HL-60/S4 (cell line): ENCODE results near the gene ATP11A.
"Not testable (repeated sequence)": the region's sequence is repeated elsewhere in the genome, so short reads cannot be mapped to it uniquely, and the experiment has no call there.

Experiments
- in situ Hi-C: fragments of 300-500 bp; cut with MboI; formaldehyde crosslinking; loops from 2 replicates; pipeline ENCODE4 v1.14.3; 2022; ENCODE audit warnings: low sequenced_read_pairs

ATP11A gene

DNA sequence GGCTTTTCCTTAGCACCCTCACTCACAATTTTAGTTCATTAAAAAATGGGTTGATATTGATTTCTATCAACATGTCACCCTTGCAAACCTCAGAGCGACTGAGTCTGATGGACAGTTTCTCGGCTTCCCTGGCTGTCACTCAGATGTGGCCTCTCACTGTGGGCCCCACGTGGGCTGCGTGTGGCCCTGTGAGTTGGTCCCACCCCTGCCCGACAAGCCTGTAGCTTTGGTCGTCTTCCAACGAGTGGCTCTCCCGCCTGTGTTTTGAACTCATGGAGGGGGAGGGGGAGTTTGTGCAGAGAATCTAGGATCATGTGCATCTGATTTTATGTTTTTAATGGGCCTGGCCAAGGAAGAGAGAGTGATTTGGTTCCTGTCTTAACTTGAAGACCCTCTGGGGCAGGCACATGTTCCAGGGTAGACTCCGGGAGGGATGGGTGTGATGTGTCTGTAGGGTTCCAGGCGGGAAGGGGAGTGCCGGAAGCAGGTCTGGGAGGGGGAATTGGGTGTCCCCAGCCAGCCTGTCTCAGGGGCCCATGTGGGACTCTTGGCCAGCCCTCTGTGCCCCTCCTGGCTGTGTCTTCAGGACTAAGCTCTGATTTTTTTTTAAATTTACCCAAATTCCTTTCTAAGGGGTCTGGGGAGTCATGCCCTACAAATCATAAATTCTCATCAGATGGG is 18.9 kb downstream of the ATP11A start:
- in situ Hi-C loops: no loop called here

DNA sequence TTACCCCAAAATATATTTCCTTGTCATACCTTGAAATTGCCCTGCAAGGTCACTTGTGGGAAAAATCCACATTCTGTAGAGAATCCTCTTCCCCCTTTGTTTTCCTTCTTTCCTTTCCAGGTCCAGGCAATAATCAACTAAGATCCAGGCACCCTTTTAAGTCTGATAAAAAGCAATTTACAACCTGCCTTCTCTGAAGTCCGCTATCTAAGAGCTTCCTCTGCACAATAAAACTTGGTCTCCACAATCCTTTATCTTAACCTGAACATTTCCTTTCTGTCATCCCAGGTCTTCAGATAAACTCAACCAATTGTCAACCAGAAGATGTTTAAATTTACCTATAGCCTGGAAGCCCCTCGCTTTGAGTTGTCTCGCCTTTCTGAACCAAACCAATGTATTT is 19.5 kb downstream of the ATP11A start:
- in situ Hi-C loops: not testable (repeated sequence)

- in situ Hi-C loops: no loop called here
Measured at GRCh38 chr13:112709825-112710783, 20.3 kb downstream of the ATP11A start.

- in situ Hi-C loops: no loop called here
Measured at GRCh38 chr13:112710855-112711527, 21.2 kb downstream of the ATP11A start.

- in situ Hi-C loops: no loop called here
Measured at GRCh38 chr13:112711528-112712265, 21.9 kb downstream of the ATP11A start.

DNA sequence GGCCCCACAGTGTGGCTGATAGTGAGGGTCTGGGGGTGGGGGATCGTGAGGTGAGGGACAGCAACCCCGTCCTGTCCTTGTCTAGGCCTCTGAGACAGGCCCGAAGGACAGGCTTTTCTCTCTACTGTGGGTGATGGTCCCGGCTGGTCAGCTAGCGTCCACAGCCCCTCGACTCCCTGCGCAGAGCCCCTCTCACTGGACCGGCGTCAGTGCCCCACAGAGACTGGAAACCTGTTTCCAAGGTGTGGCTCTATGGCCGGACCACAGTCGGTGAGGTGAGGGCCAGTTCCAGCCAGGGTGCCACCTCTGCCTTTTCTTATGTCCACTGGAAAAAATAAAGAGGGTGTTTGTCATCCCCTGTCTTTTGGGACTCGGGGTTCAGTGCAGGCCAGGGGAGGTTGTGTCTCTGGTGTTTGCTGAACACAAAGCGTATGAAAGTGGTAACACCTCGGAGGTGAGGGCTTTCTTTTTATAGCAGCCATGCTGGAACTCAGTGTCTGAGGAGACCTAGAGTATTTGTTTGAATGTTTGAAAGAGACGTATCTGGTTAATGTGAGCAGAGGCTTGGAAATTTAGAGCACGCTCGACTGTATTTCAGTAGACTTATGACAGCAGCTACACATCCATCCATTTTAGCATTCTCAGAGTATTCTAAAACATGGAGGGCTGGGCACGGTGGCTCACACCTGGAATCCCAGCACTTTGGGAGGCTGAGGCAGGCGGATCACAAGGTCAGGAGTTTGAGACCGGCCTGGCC is 22.8 kb downstream of the ATP11A start:
- in situ Hi-C loops: no loop called here

- in situ Hi-C loops: no loop called here
Measured at GRCh38 chr13:112713517-112714253, 23.8 kb downstream of the ATP11A start.

DNA sequence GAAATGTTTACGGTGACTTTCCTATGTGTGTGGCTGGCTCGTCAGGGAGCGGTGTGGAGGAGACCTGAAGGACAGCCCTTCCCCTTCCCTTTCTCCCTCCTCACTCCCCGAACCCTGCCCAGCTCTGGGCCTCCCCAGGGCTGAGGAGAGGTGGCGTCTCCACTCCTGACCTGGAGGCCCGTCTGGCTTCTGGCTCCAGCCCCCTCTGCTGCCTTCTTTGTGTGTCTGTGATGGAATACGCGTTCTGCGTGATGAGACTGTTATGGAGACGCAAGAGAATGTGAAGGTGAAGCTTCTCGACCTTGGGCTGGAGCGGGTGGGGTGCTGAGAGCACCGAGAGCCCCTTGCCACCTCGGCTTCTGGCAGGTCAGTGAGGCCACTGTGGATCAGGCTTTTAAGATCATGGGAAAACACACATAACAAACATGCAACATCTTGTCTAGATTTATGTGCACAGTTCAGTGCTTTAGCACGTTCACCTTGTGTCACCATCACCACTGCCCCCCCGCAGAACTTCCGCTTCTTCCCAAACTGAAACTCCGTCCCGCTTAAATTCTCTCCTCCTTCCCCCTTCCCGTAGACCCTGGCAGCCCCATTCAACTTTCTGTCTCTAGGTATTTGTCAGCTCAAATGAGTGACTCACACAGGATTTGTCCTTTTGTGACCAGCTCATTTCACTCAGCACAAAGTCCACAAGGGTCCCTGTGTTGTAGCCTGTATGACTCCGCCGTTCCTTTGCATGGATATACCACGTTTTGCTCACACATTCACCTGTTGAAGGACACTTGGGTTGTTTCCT is 24.7 kb downstream of the ATP11A start:
- in situ Hi-C loops: no loop called here

GRCh38 chr13:112715210-112715609 is 25.4 kb downstream of the ATP11A start:
- in situ Hi-C loops: no loop called here

GRCh38 chr13:112715715-112716460 is 26.1 kb downstream of the ATP11A start:
- in situ Hi-C loops: no loop called here

DNA sequence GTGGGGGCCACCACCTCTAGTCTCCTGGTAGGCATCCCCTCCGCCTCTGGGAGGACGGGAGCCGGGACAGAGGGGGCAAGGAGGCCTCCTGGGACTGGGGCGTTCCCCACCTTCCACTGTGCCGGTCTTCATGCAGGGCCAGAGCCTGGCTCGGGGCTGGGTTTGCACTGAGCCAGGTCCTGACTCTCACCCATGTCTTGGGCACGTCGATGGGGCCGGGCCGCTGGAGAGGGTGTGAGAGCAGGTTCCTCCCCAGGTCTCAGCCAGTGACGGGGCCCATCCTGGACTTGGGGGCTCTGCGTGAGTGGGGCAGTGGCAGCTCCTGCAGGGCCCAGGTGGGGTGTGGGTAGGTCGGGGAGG is 26.6 kb downstream of the ATP11A start:
- in situ Hi-C loops: no loop called here

- in situ Hi-C loops: no loop called here
Measured at GRCh38 chr13:112716841-112717520, 27.1 kb downstream of the ATP11A start.

- in situ Hi-C loops: no loop called here
Measured at GRCh38 chr13:112718318-112718717, 28.5 kb downstream of the ATP11A start.

- in situ Hi-C loops: no loop called here
Measured at GRCh38 chr13:112719016-112719415, 29.2 kb downstream of the ATP11A start.

DNA sequence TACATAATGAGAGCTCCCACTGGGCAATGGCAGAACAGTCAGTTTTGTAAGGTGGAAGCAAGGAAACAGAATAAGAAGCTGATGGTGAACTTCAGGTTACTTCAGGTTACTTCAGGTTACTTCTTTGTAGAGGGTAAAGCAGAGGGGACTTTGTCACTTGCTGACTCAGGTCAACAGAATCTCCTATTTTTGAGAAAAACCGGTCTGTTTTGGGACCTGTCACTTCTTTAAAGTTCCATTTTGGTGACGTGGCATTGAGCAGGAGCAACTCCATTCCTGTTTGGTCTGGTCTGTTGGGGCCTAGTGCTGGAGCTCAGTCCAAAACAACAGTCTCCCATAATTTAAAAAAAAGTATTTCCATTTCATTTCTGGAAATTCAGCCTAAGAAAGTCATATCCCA is 29.7 kb downstream of the ATP11A start:
- in situ Hi-C loops: no loop called here

GRCh38 chr13:112720251-112720650 is 30.4 kb downstream of the ATP11A start:
- in situ Hi-C loops: no loop called here

DNA sequence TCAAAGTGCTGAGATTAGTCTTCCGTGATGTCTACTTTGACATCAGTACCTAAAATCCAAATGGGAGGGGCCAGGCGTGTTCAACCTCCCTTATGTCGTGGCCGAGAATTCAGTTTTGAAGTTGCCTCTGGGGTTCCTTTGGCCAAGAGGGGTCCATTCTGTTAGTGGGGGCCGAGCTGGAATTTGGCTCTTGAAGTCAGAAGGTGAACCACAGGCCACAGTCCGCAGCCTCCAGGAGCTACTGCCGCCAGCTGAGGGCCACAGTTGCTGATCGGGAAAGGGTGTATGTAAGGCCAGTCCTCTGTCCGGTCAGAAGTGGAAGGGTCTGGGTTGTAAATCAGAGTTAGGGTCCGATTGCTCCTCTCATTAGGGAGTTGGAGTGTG is 31.0 kb downstream of the ATP11A start:
- in situ Hi-C loops: no loop called here
